DMS153 treated with DMSO at 0.1 percent for 48 hours (cell line): ENCODE data around the gene MMP12.
"Not testable (repeated sequence)": the region's sequence is repeated elsewhere in the genome, so short reads cannot be mapped to it uniquely, and the experiment has no call there.

Experiments
- DNase-seq: peaks from one replicate; lab custom pipeline; 2025; ENCODE audit not compliant: unreplicated experiment; lab: John Stamatoyannopoulos, UW

MMP12 gene

GRCh38 chr11:102874852-102875251 lies at the start of gene MMP12:
MMP12 (minus strand) TSS chr11:102874982; CDS start chr11:102874937, 45 bp downstream.
- DNase-seq = no peak

GRCh38 chr11:102921587-102922220 lies 46.9 kb upstream of the MMP12 start:
- DNase-seq = no peak

GRCh38 chr11:102920118-102920684 lies 45.4 kb upstream of the MMP12 start:
- DNase-seq = no peak

- no peak for DNase-seq
Observed at GRCh38 chr11:102915044-102915375, 40.2 kb upstream of the MMP12 start.

GRCh38 chr11:102914238-102915043 lies 39.7 kb upstream of the MMP12 start:
- DNase-seq = no peak

- no peak for DNase-seq
Observed at GRCh38 chr11:102912482-102912830, 37.7 kb upstream of the MMP12 start.

GRCh38 chr11:102911758-102912481 lies 37.1 kb upstream of the MMP12 start:
- DNase-seq = no peak

GRCh38 chr11:102905848-102906247 lies 31.1 kb upstream of the MMP12 start:
- DNase-seq = not testable (repeated sequence)

GRCh38 chr11:102903895-102904294 lies 29.1 kb upstream of the MMP12 start:
- DNase-seq = not testable (repeated sequence)

- no peak for DNase-seq
Observed at GRCh38 chr11:102900346-102900745, 25.6 kb upstream of the MMP12 start.

GRCh38 chr11:102891736-102892135 lies 17.0 kb upstream of the MMP12 start:
- DNase-seq = no peak

GRCh38 chr11:102886999-102887398 lies 12.2 kb upstream of the MMP12 start:
- DNase-seq = no peak

GRCh38 chr11:102883141-102883540 lies 8.4 kb upstream of the MMP12 start:
- DNase-seq = no peak

GRCh38 chr11:102882389-102883024 lies 7.7 kb upstream of the MMP12 start:
- DNase-seq = no peak

- no peak for DNase-seq
Observed at GRCh38 chr11:102879801-102880200, 5.0 kb upstream of the MMP12 start.

- no peak for DNase-seq
Observed at GRCh38 chr11:102878595-102878994, 3.8 kb upstream of the MMP12 start.

GRCh38 chr11:102869354-102869964 lies 5.3 kb downstream of the MMP12 start:
- not testable (repeated sequence) for DNase-seq

- no peak for DNase-seq
Observed at GRCh38 chr11:102868339-102868738, 6.4 kb downstream of the MMP12 start.

- no peak for DNase-seq
Observed at GRCh38 chr11:102864724-102865123, 10.1 kb downstream of the MMP12 start.

GRCh38 chr11:102853956-102854355 lies 20.8 kb downstream of the MMP12 start:
- DNase-seq = no peak

GRCh38 chr11:102853055-102853454 lies 21.7 kb downstream of the MMP12 start:
- no peak for DNase-seq
